Left hindlimb (tissue), 1 donor: ENCODE data around the gene DAG1.

ENCODE experiments used
- DNase-seq: peaks from one replicate; pipeline ENCODE4 v3.0.0-alpha.2; 2018

DAG1 gene

DNA sequence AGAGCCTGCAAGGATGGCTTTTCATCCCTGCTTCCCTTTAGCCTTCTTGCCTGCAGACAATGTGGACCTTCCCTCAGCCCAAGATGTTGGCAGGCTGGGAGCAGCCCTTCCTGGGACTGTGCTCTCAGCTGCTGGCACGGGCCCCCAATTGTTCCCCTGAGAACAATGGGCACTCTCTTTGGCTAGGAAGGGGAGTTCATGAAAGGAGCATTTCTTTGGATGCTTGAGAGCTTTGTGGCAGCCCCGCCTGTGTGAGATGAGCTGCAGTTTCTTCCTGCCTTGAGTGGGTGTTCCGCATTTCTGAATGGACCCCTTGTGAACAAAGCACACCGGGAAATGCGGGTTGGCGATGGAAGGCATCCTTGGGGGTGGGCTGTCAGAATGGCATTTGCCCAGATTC, 49.2 kb downstream of the DAG1 start:
- DNase-seq, result no peak

DNA sequence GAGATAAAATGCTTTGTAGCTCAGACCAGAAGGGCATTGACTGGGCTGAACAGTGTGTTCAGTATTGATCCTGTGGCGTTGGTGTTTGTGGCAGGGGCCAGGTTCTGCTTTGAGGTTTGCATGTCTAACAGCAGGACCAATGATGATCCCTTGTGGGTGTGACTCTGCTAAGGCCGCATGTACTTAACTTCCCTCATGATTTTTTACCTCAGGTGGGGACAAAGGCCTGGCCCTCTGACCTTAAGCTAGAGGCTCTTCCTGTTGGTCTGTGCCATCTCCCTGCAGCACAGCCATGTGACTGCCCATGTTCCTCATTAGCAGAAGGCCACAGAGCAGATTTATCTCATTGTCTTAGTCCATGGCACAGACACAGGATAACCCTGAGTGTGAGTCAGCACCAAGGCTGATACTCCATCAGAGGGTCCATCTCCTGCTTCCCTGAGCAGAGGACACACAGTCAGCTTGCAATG, 49.9 kb downstream of the DAG1 start:
- DNase-seq, result no peak

DNA sequence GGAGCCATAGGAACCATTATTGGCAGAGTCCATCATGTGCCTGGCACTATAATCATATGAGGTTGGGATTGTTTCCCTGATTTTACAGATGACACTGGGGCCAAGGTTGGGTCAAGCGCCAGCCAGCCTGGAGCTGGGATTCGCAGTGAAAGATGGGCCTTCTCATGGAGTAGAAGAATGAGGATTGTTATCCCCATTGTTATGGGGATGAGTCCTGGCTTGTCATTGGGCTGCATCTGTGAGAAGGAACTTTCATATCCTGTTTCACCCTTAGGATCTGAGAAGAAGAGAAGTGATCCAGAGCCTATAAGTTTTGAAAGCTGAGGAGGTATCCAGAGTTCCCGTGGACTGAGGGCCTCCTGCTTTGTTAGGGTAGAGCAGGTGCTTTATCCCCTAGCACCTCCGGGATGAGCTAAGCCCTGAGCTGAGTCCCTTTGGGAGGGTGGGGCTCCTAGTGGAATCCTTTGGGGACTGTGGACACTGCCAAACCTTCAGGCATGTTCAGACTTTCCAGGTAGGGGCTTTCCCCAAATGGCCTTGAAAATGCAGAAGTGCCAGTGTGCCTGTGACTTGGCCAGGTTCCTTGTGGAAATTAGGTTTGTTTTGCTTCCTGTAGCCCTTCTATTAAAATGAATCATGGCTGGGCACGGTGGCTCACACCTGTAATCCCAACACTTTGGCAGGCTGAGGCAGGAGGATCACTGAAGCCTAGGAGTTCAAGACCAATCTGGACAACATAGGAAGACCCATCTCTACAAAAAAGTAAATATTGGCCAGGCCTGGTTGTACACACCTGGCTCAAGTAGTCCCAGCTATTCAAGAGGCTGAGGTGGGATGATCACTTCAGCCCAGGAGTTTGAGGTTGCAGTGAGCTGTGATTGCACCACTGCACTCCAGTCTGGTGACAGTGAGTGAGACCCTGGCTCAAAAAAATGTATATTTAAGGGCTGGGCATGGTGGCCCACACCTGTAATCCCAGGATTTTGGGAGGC, 54.0 kb downstream of the DAG1 start:
- no peak for DNase-seq

DNA sequence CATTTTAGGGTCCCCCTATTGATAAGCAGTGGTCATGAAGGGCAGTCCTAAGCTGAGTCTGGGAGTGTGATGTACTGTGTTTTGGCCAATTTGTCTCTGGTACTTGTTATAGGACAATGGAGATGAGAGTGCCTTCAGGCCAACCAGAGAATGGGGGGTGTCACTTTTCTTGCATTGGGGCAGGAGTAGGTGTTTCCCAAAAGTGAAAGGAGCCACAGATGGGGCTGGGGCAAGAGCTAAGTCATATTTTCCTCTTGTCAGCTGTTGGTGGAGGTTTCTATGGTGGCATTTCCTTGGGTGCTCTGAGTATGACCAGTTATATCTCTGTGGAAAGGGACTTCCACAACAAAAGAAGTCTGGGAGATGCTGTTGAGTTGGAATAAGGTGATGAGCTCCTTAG, 59.5 kb downstream of the DAG1 start:
- no peak for DNase-seq

DNA sequence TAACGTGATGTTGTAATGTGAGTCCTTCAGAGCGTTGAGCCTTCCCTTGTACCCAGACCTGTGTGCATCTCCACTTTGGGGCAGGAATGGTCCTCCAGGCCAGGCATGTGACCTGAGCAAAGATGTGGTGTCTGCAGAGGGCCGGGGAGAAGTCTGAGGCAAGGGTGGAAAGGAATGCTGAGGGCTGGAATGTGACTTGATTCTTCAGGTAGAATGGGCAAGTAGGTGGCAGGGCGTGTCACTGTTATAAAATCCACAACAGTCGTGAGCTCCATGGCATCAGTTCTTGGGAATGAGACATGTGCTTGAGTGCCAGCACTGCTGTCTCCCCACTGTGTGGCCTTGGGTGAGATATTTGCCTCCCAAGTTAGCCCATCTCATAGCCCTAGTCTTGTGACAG, 60.2 kb downstream of the DAG1 start:
- no peak for DNase-seq

DNA sequence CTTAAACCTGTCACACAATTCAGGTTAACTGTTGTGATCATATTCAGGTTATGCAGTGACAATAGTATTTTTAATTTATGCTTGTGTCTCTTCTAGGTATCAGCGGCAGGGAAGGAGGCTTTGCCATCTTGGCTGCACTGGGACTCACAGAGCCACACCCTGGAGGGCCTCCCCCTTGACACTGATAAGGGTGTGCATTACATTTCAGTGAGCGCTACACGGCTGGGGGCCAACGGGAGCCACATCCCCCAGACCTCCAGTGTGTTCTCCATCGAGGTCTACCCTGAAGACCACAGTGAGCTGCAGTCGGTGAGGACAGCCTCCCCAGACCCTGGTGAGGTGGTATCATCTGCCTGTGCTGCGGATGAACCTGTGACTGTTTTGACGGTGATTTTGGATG, 60.6 kb downstream of the DAG1 start:
- no peak for DNase-seq

DNA sequence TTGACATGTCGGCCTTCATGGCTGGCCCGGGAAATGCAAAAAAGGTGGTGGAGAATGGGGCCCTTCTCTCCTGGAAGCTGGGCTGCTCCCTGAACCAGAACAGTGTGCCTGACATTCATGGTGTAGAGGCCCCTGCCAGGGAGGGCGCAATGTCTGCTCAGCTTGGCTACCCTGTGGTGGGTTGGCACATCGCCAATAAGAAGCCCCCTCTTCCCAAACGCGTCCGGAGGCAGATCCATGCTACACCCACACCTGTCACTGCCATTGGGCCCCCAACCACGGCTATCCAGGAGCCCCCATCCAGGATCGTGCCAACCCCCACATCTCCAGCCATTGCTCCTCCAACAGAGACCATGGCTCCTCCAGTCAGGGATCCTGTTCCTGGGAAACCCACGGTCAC, 61.2 kb downstream of the DAG1 start:
- no peak for DNase-seq

DNA sequence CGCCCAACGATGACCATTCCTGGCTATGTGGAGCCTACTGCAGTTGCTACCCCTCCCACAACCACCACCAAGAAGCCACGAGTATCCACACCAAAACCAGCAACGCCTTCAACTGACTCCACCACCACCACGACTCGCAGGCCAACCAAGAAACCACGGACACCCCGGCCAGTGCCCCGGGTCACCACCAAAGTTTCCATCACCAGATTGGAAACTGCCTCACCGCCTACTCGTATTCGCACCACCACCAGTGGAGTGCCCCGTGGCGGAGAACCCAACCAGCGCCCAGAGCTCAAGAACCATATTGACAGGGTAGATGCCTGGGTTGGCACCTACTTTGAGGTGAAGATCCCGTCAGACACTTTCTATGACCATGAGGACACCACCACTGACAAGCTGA, 61.6 kb downstream of the DAG1 start:
- DNase-seq, result no peak

DNA sequence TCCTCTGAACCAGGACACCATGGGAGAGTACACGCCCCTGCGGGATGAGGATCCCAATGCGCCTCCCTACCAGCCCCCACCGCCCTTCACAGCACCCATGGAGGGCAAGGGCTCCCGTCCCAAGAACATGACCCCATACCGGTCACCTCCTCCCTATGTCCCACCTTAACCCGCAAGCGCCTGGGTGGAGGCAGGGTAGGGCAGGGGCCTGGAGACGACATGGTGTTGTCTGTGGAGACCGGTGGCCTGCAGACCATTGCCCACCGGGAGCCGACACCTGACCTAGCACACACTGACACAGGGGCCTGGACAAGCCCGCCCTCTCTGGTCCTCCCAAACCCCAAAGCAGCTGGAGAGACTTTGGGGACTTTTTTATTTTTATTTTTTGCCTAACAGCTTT, 63.0 kb downstream of the DAG1 start:
- DNase-seq, result no peak

DNA sequence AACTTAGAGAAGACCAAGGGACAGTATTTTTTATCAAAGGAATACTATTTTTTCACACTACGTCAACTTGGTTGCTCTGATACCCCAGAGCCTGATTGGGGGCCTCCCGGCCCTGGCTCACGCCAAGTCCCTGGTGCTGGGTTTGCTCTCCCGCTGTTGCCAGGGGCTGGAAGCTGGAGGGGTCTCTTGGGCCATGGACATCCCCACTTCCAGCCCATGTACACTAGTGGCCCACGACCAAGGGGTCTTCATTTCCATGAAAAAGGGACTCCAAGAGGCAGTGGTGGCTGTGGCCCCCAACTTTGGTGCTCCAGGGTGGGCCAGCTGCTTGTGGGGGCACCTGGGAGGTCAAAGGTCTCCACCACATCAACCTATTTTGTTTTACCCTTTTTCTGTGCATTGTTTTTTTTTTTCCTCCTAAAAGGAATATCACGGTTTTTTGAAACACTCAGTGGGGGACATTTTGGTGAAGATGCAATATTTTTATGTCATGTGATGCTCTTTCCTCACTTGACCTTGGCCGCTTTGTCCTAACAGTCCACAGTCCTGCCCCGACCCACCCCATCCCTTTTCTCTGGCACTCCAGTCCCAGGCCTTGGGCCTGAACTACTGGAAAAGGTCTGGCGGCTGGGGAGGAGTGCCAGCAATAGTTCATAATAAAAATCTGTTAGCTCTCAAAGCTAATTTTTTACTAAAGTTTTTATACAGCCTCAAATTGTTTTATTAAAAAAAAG, 63.9 kb downstream of the DAG1 start:
- no peak for DNase-seq

DNA sequence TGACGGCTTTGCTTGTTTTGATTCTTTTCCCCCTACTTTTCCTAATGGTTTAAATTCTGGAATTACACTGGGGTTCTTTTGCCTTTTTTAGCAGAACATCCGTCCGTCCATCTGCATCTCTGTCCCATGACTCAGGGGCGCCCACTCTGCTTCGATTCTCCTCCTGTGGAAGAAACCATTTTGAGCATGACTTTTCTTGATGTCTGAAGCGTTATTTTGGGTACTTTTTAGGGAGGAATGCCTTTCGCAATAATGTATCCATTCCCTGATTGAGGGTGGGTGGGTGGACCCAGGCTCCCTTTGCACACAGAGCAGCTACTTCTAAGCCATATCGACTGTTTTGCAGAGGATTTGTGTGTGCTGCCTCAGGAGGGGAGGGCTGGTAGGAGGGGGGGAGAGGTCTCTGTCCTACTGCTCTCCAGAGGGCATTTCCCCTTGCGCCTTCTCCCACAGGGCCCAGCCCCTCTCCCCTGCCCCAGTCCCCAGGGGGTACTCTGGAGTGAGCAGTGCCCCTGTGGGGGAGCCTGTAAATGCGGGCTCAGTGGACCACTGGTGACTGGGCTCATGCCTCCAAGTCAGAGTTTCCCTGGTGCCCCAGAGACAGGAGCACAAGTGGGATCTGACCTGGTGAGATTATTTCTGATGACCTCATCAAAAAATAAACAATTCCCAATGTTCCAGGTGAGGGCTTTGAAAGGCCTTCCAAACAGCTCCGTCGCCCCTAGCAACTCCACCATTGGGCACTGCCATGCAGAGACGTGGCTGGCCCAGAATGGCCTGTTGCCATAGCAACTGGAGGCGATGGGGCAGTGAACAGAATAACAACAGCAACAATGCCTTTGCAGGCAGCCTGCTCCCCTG, 64.7 kb downstream of the DAG1 start:
- no peak for DNase-seq

DNA sequence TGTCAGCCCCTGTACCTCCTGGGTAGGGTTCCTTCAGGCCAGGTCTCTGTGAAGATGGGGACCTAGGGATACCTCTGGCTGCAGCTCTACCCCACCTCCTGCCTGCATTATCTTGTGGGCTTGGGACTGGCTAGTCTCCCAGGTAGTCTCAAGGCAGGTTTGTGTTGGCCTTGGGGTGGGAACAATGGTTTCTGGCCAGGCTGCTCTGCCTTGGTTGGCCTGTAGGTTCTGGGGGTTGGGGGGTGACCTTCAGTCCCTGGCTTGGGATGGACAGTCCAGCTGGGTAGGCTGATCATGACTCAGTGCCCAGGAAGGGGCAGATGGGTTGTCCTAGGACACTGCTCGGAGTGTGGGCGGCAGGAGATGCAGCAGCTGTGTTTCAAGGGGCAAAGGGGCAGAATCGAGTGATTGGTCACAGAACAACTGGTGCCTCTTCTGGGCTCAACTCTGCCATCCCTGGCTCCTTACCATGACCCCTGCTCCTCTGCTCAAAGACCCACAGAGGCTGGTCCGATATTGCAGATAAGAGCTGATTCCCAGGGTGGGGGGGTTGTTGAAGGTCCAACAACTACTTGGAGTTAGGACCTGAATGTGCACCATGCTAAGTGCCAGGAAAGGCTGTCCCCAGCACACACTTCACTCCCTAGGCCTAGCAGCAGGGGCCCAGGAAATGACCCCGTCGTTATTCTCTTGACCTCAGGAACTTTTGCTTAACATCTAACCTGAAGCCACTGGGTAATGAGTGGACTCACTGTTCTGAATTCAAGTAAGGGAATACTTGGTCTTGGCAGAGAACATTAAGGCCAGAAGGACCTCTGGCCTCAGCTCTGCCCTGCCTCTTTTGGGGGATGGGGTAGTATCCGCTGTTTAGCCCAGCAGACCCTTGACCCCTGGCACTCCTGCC, 66.2 kb downstream of the DAG1 start:
- no peak for DNase-seq

DNA sequence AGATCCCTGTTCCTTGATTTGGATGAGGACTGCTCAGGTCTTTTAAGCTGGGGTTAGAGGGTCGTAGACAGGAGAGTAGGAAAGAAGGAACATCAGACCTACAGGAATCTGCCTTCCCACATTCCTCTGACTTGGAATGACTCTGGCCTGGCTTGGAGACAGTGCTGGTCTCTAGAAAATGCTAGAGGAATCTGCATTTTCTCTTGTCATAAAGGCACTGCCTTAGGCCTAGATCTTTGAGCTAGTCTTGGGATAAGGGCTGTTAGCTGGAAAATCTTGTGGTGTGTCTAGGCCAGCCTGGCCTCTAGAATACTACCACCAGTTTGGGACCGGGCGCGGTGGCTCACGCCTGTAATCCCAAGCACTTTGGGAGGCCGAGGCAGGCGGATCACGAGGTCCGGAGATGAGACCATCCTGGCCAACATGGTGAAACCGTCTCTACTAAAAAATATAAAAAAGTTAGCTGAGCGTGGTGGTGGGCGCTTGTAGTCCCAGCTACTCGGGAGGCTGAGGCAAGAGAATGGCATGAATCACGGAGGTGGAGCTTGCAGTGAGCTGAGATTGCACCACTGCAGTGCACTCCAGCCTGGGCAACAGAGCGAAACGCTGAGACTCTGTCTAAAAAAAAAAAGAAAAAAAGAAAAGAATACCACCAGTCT, 66.9 kb downstream of the DAG1 start:
- DNase-seq, result no peak

DNA sequence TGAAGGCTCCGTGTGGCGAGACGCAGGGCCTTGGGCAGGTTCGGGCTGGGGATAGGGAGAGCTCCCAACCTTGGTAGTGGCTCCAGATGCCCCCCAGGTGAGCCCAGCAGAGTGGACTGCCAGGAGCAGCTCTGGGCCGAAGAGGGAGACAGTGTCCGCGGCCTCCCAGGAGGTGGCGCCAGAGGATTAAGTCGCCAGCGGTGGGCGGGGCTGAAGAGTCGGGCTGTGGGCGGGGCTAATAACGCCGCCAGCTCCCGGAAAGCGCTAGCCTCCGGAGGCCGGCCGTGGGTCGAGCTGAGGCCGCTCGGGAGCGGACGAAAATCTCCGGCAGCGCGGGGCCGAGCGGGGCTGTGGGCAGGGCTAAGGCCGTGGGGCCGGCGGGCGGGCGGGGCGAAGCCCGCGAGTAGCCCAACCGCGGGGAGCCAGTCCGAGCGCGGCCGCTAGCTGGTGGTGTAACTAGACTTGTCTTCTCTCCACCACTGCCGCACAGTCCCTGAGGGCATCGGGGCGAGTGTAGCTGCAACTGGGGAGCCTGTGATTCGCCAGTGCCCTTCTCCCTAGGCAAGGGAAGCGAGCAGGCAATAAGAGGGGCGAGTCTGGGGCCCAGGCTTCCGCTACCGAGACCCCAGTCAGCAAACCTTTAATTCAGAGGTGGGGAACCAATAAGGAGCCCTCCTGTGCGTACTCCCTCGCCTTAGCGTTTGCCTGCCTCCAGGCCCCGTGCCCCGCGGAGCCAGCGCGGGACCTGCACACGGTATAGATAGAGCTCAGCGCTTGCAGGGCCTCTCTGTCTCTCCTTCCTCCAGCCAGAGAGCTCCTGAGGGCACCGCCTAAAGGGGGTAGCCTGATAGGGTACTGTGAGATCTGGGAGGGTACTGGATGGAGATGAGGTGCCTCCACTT, 69.8 kb downstream of the DAG1 start:
- DNase-seq, result peak; percentile 93

DNA sequence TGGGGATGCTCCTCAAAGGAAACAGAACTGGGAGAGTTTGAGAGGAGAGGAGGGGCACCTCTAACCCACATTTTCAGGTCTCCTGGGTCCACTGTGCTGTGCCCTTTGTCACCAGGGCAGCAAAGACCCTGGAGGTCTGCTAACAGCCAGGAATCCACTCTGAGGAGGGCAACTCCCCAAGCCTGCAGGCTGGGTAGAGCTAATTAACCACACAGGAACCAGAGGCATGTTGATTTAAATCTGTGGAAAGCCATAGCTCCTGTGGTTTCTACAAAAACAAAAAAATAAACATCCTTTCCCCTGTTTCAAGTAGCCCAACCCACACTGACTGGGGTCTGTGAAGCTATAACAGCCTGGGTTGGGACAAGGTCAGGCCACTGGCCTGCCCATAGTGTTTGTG, 82.0 kb downstream of the DAG1 start:
- DNase-seq, result no peak

DNA sequence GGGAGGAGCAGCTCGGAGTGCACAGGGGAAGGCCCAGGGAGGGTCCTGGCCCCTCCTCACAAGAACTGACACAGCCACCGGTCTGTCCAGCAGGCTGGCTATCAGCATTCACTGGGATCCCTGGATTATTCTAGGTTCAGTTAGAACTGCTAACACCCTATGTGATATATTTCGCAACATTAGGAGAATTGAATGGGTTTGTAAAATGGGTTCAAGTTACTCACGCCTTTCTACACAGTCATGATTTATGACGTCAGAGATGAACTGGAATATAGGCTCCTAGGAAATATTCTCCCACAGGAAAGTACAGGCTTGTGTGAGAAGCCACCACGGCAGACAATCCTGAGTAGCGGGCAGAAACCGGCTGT, 83.2 kb downstream of the DAG1 start:
- no peak for DNase-seq

DNA sequence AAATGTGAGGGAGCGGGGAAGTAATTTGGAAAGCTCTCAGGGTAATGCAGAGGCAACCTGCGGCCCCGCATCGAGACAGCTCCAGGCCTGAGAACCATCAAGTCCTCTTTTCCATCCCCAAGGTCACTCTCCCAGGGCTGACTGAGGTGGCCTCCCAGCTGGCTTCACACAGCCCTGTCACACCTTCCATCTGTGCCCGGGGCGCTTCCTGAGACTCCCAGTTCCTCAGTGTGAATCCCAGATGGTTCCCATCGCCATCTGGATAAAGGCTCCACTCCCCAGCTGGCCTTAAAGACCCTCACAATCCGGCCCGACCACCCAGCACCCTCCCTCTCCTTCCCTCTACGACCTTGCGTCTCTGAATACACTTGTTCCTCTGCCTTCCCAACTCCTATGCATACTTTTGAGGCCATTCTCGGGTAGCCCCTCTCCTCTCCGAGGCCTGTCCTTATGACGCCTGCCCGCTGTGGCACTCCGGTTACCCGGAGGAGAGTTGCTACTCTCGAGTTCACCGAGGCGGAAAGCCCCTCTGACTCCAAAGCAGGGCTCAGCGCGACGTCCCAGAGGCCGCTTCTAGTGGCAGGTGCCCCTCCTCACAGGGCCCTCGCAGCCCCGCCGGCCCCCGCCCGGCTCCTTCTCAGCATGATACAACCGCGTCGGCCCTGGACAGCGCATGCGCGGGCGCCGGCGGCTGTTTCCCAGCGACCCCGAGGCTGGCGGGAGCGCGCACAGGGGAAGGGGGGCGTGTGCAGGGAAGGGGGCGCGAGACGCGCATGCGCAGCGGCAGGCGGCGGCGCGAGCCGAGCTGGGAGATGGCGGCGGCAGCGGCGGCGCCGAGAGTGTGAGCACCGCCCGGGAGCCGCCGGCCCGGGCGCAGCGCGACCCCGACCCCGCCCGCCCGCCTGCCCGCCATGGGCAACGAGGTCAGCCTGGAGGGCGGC, 83.9 kb downstream of the DAG1 start, which contains the start of gene BSN:
Gene BSN, plus strand, starts transcription at position 786 of the 941 bp plus-strand sequence. Its CDS starts 126 bp downstream, at position 912.
- DNase-seq, result peak; percentile 96

DNA sequence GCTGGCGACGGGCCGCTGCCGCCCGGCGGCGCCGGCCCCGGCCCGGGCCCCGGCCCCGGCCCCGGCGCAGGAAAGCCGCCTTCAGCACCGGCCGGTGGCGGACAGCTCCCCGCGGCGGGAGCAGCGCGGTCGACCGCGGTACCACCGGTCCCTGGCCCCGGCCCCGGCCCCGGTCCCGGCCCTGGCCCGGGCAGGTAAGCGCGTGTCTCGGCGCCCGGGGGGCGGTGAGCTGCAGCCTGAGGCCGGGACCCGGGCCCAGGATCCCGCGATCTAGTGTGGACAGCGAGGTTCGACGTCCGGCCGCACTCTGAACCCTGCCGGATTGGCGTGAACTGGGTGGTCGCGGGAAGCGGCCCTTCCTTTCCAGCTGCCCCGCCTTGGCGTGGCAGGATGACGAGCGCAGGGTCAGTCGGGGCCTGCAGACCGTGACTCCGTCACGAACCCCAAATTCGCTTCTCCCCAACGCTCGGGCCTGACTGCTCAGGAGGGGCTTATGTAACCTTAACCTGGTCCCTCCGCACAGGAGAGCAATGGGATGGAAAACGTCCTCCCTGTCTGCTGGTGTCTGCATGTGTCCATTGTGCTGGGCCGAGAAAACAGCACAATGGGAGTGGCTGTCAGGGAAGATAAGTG, 84.7 kb downstream of the DAG1 start:
- no peak for DNase-seq
